GM18508 (cell line): Measurements from ENCODE around the gene ST6GALNAC3.

ENCODE experiments used
- ATAC-seq: cut with Tn5 transposase; IDR thresholded peaks from one replicate; pipeline ENCODE4 v1.9.1; 2021; ENCODE audit warnings: moderate number of reproducible peaks; ENCODE audit not compliant: insufficient read depth, unreplicated experiment

Gene ST6GALNAC3

DNA sequence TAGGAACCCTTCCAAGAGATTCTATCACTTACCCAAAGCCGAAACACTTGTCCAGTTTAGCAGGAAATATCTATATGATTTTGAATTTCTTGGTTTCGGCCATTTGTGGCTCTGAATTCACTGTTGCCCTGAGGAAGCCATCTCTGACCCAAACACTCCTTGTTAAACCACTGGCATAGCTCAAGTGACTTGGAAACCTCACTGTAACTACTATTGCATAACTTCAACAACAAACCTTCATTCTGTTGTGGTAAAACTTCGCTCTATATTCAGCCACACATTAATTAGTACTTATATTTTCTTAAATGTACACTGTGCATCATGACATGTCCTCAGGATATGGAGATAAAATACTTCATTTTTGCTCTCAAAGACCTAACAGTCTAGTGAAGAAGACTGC, 63.2 kb downstream of the ST6GALNAC3 start:
- ATAC-seq, result no peak

GRCh38 chr1:76138217-76138616, 63.7 kb downstream of the ST6GALNAC3 start:
- ATAC-seq, result no peak

DNA sequence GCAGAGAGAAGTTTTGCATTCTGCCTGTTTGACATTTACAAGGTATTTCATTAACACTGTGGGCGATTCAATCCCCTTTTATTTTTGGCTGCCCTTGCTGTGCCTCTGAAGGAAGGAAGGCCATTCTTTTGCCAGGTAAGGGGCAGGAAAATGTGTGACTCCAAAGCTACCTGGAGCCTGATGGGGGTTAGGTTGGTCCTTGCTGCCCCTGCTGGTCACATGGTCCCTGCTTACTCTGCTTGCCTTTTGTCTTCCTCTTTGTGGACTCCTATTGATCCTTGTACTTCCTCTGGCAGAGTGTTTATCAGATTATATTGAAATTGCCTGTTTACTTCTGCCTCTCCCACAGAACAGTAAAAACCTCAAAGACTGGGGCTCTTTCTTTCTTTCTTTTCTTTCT, 65.7 kb downstream of the ST6GALNAC3 start:
- no peak for ATAC-seq

DNA sequence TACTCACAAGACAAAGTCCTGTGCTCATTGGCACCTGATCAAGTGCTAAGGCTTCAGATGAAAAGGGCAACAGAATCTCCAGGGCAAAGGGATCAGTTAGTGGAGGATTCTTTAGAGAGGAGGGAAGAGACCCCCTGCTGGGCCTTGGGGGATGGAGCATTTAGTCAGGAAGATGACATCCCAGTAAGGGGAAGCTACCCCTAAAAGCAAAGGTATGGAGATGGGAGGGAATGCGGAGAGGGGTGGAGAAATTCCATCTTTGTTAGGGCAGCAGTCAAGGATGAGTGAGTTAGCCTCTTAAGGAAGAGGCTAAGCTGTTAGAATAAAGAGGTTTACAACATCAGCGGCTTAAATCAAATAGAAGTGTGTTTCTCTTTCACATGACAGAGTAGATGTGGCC, 67.4 kb downstream of the ST6GALNAC3 start:
- no peak for ATAC-seq

DNA sequence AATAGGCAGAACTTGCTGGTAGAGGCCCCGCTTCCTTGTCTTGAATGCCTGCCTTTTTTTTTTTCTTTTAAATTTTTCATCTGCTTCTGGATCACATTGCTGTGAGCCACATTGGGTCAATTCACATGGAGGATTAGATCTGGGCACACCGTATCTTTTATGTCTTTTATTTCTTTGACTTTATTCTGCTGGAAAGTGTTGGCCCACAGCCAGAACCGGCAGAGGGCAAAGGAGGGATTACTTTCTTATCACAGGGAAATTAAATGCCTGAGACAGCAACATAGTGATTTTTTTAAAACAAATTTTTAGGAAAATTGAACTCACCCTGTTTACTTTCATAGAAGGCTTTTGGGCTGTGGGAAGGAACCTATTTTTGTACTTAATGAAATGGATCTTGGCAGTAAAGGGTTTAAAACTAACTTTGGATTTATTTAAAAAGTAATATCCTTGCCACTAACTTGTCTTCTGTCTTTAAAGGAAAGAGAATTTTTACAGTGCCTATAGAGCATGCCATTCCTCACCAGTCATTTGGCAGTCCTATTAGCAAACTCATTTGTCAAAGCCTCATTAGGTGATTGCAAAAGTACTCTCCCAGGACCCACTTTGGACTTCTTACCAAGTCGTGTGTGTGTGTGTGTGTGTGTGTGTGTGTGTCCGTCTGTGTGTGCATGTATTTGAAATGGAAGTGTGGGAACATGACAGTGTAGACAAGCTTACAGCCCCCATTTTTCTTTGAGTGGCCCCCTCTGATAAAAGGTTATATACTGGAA, 68.4 kb downstream of the ST6GALNAC3 start:
- ATAC-seq, result no peak

- no peak for ATAC-seq
Observed at GRCh38 chr1:76144247-76144646, 69.7 kb downstream of the ST6GALNAC3 start.

GRCh38 chr1:76145332-76145731, 70.8 kb downstream of the ST6GALNAC3 start:
- no peak for ATAC-seq

DNA sequence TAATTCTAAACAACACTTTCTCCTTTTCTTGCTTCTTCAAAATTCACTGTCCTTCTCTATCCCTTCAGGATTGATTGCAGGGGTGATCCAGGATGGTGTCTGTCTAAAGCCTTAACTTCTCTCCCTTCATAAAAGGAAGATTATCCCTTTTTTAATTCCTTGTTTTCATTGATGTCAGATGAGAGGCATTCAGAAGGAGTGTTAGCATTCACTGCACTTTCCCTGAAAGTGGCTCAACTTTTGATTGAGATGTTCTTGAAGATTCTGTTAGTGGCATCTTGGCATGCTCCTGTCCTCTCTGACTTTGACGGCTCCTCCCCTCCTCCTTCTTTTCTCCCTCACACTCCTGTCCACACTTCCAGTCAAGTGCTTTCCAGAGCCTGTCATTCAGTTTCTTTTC, 71.6 kb downstream of the ST6GALNAC3 start:
- ATAC-seq, result no peak

- no peak for ATAC-seq
Observed at GRCh38 chr1:76147917-76148316, 73.4 kb downstream of the ST6GALNAC3 start.

- ATAC-seq, result no peak
Observed at GRCh38 chr1:76148460-76148859, 73.9 kb downstream of the ST6GALNAC3 start.

GRCh38 chr1:76153841-76154205, 79.3 kb downstream of the ST6GALNAC3 start:
- no peak for ATAC-seq

DNA sequence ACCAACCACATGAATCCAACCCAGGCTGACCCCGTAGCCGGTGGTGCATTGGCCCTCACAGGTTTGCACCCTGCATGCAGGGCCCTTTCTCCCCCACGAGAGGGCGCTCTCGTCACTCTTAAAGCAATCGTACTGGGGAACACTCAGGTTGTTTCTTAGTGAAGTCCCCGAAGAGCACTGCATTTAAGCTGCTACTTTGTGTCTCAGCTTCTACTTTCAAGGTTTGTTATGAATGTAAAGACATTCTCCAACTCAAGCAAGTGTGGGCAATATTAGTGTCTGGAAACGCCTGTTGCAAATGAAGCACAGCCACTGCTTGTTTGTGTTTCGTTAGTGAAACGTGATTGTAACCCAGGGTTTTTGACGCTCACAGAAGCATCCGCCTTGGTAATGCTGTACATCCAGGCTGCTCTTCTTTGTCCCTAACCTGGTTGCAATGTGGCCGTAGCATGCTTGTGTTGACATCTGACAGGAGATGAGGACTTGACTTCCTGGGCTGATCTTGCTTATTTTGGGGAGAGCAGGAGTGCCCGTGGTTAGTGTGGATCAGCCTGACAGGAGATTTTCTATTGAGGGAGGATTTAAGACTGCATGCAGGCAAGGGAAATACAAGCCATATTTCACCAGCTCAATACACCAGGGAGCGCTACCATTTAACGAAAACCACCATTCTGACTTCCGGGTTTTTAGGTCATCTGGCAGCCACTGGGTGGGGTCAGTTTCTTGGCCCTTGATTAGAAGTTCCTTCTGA, 79.8 kb downstream of the ST6GALNAC3 start:
- peak; percentile 94 for ATAC-seq

GRCh38 chr1:76156987-76157386, 82.4 kb downstream of the ST6GALNAC3 start:
- no peak for ATAC-seq

- ATAC-seq, result no peak
Observed at GRCh38 chr1:76158126-76158525, 83.6 kb downstream of the ST6GALNAC3 start.

DNA sequence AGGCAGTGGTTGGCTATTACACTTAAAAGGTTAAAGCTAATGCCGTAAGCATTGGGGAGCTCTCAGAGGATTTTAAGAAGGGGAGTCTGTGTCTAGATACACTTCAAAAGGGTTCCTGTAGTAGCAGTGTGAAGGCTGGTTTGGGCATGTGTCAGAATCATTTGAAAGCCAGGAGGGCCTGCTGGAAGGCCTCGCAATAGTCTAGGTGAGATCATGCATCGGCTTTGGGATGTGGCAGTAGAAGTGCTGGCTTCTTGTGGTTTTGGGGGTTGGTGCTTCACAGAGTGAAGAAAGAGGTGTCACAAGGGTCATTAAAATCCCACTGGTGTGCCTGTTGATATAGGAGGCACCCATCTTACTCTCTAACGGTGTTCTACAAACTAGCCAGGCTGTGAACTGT, 85.7 kb downstream of the ST6GALNAC3 start:
- no peak for ATAC-seq

DNA sequence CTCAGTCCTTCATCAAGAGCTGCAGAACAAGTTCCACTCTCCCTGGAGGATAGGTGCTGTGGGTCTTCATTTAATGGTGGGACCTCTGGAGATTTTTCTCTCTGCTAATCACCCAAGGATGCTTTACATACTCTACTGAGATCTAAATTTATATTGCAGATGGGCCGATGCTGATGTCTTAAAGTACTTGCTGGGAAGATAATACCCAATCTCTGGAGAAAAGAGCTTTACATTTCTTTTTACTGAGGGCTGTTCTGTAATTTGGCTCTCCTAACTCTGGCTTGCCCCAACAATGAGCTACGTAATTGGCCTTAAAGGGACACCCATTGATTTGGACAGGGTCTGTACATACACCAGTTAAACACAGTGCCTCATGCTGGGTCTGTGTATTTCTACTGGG, 86.9 kb downstream of the ST6GALNAC3 start:
- no peak for ATAC-seq

DNA sequence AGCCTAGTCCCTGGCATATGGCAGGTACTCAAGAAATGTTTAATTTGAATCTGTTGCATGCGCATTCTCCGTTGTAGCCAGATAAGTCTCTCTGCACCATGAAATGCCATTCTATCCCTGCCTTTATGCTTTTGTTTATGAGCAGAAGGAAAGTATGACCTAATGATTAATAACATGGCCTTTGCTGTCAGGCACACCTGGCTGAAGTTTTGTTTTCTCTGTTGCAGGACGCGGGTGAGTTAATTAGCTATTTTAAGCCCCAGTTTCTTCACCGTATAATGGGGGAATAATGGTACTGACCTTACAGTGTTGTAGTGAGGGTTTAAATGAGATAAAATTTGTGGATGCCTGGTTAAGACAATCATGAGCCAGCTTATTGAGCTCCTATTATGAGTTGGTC, 87.7 kb downstream of the ST6GALNAC3 start:
- no peak for ATAC-seq

DNA sequence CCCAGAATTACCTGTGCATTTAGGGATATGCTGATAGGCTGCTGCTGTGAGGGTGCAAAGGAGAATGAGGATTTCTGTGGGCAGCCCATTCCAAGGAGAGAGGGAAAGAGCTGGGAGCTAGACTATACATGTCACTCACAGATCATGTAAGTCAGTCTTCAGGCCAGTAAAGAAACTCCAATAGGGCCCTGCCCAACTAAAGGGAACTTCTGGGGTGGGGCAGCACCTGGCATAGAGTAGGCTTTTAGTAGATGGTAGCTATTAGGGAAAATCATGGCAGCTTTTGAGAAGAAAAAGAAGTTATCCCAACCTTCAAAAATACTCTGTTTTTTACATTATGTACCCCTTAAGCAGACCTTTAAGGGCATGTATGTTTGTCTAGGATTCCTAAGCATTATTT, 89.6 kb downstream of the ST6GALNAC3 start:
- ATAC-seq, result no peak

- no peak for ATAC-seq
Observed at GRCh38 chr1:76170084-76170483, 95.5 kb downstream of the ST6GALNAC3 start.

DNA sequence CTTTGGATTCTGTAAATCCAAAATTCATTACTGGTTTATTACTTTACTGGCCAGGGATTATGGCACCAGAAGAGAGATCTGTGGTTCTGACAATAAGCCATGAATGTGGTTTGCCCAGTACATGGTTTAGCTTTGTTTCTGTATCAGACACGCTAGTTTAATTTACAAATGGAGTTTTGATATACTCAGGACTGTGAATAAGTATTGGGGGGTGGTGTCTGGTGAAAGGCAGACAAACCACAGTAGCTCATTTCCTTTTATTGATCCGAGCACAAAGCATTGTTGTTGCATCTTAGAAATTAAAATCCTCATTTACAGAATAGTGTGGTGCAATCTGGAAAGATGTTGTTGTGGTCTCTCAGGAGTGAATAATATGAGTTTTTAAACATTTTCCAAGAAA, 96.0 kb downstream of the ST6GALNAC3 start:
- no peak for ATAC-seq

DNA sequence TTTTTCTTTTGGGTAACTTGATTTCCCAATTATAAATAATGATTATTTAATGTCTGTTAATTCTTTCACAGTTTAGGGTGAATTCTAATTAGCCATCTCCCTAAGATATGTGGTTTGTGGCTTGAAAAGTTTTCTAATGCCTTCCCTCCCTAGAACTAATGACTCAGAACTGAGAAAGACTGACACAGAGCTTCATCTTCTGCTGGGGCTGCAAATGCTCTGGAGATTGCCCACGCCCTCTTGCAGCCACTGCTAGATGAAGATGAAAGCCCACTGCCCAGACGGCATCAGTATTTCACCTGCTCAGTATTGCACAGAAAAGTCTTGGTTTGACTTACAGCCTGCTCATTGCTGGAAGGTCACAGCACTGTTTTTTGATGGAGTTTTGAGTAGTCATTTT, 101.5 kb downstream of the ST6GALNAC3 start:
- no peak for ATAC-seq

DNA sequence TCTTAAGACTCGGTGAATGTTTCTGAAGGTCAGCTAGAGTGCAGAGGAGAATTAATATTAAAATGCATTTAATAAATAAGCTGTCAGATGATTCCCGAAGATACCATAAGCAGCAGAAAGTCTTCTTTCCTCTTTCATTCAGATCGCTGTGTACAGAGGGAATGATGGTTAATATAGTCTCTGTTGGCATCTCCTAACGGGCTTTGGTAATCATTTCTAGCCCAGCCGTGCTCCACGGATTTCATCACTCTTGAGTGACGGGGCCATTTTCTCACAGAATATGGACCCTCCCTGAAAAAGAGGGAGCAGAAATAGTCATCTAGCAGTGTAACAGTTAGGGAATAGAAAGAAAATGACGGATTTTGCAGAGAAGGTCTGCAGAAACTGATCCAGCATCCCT, 103.1 kb downstream of the ST6GALNAC3 start:
- ATAC-seq, result no peak
